Measurements from ENCODE around the gene JMJD8.

The JMJD8 gene

DNA sequence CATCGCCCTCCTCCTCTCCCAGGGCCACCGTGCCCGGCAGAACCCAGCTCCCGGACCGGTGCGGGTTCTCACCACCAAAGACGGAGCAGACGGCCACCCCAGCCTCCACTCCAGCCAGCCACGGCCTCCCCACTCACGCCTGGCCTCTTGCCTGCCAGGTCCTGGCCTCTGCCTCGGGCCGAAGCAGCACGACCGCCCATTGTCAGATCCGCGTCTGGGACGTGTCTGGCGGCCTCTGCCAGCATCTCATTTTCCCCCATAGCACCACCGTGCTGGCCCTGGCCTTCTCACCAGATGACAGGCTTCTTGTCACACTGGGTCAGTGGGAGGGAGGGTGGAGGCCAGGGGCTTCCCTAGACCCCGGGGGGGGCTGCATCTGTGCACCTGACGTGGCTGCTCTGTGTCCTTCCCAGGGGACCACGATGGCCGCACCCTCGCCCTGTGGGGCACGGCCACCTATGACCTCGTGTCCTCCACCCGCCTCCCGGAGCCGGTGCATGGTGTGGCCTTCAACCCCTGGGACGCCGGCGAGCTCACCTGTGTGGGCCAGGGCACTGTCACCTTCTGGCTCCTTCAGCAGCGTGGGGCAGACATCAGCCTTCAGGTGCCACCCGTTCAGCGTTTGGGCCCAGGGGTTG, 22.8 kb downstream of the JMJD8 start:
- DNase-seq (ENCODE audit: low spot score), result no peak

DNA sequence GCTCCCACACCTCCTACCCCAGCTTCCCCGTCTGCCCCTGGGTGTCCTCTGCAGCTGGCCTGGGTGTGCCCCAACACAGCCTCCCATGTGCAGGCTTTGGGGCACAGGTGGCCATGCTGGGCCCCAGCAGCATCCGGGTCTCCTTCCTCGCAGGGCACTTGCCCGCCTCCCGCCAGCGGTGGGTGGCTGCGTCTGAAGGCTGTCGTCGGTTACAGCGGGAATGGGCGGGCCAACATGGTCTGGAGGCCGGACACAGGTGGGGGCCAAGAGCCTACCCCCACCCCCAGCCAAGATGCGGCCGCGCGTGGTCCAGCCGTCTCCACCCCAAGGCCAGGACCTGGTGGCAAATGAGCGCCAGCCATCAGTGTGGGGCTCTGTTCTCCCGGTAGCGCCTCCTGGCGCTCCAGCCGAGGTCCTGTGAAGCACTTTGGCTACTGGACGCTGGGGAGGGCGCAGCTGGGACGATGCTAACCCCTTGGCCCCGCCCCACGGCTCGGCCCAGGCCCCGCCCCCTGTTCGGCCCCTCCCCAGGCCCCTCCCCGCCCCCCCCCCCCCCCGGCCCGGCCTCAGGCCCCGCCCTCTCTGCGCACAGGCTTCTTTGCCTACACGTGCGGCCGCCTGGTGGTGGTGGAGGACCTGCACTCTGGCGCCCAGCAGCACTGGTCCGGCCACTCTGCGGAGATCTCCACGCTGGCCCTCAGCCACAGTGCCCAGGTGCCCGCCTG, 23.5 kb downstream of the JMJD8 start:
- peak; percentile 89 for DNase-seq (ENCODE audit: low spot score)

DNA sequence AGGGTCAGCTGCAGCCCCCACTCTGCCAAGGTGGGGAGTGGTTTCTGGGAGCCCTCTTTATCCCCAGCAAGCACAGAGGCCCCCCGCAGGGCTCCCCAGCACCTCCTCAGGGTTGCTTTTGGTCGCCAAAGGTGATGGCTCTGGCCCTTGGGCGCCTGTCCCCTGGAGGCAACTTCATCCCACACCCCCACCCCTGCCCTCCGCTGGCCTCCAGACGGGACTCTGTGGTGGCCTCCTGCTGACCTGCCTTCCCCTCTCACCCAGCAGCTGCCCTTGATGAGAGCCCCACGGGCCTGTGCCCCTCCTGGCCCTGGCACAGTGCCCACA, 24.0 kb downstream of the JMJD8 start:
- DNase-seq (ENCODE audit: low spot score), result no peak

DNA sequence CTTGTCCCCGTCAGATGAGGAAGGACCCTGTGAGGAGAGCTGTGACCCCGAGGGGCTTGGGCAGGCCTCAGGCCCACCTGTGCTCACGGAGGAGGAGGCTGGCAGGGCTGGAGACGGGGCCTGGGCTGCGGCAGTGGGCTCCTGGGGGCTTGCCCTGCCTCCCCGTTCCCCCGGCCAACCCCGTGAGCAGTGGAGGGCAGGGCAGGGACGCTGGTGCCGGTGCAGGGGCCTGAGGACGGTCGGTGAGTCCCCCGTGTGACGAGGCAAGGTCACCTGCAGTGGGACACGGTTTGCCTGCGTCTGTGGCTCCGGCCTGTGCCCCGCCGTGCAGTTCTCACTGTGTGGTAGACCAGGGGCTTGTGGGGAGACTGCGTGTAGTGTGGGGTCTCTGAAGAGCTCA, 24.5 kb downstream of the JMJD8 start:
- DNase-seq (ENCODE audit: low spot score), result no peak

DNA sequence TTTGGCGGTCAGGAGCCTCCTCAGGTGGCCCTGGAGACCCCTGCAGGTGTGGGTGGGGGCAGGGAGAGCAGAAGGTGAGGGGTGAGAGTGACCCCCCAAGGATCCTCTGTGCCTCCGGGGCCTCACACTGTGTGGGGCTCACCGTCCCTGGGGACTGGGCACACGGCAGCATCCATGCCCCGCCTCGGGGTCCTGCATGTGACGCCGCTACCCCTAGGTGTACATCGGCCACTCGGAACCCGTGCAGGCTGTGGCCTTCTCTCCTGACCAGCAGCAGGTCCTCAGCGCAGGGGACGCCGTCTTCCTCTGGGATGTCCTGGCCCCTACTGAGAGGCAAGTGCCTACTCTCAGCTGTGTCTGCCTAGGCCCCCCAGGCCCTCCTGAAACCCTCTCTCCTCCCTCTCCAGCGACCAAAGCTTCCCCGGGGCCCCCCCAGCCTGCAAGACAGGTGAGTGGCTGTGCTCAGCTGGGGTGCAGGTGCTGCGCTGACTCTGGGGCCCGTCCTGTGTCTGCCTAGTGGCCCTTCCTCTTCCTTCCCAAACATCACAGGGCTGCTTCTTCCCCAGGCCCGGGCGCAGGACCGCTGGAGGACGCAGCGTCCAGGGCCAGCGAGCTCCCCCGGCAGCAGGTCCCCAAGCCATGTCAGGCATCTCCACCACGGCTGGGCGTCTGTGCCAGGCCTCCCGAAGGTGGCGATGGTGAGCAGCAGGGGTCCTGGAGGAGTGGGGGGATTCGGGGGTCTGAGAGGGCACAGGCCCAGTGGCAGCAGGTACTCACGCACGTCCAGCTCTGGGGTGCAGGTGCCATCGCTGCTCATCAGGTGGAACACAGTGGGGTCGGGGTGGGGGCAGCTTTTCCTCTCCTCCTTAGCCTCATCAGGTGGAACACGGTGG, 25.2 kb downstream of the JMJD8 start:
- no peak for DNase-seq (ENCODE audit: low spot score)

DNA sequence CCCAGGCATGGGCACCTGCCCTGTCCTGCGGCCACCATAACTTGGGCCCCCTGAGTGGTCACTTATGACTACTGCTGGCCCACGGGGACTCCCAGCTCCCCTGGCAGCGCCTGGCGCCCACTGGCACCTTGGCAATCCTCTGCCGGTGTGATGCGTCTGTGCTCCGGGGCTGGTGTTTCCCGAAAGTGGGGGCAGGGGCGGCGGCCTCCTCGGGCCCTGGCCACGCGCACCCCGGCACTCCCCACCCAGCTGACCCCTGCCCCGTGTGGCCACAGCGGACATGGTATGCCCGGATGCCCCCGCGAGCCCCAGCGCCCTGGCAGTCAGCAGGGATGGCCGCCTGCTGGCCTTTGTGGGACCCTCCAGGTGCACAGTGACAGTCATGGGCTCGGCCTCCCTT, 26.6 kb downstream of the JMJD8 start:
- no peak for DNase-seq (ENCODE audit: low spot score)

DNA sequence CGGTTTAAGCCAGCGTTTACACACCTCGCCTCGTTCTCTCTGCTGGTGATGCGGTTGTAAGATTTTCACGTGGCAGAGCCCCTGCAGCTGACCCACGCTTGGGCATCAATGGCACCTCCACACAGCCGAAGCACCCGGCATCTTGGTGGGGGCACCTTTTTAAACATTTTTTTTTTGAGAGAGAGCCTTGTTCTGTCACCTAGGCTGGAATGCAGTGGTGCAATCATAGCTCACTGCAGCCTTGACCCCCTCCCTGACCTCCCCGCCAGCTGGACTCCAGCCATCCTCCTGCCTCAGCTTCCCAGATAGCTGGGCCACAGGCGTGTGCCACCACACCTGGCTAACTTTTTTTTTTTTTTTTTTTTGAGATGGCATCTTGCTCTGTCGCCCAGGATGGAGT, 30.1 kb downstream of the JMJD8 start:
- no peak for DNase-seq (ENCODE audit: low spot score)

DNA sequence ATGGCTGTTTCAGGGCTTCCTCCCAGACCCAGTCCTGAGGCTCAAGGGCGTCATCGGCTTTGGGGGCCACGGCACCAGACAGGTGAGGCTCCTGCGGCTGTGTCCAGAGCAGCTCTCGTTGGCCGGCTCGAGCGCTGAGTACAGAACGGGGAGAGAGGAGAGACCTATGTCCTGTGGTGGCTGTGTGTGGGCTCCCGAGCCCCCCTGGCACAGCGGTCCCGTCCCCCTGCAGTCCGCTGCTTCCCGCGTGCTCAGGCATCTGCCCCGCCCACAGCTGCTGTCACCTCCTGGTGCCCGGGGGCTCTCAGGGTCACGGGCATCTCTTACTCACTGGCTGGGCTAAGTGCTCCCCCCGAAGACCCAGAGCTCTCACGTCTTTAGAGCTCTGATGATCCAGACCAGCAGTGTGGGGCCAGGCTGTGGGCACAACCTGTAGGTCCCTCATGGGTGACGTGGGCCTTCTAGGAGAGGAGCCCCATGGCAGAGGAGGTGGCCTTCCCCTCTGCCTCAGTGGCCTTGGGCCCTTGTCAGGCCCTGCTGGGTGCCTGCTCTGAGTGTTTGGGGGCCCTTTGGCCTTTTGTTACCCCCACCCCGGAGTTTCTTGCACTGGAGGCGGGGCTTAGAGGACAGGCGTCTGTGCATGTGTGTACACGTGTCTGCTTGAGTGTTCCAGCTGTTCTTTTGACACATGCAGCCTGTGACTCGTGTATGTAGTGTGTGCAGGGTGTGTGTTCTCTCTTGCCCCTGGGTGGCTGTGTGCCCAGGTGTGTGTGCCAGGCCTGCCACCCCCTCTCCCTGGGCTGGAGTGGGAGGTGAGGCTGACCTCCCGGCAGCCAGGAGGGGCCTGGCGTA, 31.5 kb downstream of the JMJD8 start:
- no peak for DNase-seq (ENCODE audit: low spot score)

DNA sequence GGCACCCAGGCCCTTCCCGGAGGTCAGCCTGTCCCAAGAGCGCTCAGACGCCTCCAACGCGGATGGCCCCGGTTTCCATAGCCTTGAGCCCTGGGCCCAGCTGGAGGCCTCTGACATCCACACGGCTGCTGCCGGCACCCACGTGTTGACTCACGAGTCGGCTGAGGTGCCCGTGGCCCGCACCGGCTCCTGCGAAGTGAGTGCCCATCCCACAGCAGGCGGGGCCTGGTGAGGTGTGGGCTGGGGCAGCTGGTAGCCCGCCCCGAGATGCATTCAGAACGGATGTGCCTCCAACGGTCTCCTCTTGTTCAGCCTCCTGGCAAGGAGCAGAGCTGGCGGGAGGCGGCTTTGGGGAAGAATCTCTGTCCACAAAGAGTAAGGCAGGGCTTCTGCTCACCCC, 32.3 kb downstream of the JMJD8 start:
- no peak for DNase-seq (ENCODE audit: low spot score)

DNA sequence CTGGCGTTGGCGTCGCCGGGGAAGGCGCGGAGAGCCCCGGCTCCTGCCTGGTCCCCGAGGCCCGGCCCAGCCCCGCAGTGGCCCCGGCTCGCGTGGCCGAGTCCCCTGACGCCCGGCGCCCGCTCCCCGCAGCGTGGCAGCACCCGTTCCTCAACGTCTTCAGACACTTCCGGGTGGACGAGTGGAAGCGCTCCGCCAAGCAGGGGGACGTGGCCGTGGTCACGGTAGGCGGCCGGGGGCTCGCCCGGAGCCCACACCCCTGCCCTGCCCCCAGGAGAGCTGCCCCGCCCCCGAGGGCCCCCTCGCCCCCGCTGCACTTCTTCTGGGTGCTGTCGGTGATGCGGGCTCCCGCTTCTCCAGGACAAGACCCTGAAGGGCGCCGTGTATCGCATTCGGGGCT, 34.5 kb downstream of the JMJD8 start:
- DNase-seq (ENCODE audit: low spot score), result no peak

DNA sequence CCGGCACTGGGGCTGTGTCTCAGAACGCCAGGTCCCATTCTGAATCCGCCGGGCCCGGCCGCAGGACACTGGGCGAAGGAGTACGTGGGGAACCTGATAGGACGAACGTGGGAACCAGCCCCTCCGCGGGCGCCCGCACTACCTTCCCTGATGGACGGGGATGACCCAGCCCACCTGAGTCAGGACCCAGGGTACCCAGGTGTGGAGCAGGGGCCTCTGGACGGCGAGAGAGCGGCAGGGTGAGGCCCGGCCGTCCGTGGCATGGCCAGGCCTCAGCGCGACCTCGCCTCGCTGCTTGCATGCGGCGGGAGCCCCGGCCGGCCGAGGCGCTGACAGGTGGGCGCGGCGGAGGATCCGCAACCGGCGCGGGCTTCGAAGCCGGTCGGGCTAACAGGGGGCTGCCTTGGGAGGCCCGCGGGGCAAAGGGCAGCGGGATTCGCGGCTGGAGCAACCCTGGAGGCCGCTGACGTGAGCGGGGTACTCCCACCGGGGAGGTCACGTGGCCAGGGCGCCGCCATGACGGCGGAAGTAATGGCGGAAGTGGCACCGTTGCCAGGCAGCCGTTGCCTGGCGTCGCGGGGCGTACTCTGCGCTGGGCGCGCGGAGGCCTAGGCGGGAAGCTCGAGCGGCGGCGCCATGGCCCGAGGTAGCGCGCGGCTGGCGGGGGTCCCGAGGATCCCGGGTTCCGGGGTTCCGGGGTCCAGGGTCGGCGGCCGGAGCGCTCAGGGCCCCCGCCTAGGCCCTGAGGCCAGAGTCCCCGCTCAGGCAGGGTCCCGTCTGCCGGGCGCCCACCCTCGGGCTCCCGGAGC, 35.1 kb downstream of the JMJD8 start, which contains the start of gene WDR90:
Gene WDR90 (plus strand): TSS at position 585 of the 809 bp plus-strand sequence. CDS start 52 bp downstream, at position 637.
- DNase-seq (ENCODE audit: low spot score), result peak; percentile 94

DNA sequence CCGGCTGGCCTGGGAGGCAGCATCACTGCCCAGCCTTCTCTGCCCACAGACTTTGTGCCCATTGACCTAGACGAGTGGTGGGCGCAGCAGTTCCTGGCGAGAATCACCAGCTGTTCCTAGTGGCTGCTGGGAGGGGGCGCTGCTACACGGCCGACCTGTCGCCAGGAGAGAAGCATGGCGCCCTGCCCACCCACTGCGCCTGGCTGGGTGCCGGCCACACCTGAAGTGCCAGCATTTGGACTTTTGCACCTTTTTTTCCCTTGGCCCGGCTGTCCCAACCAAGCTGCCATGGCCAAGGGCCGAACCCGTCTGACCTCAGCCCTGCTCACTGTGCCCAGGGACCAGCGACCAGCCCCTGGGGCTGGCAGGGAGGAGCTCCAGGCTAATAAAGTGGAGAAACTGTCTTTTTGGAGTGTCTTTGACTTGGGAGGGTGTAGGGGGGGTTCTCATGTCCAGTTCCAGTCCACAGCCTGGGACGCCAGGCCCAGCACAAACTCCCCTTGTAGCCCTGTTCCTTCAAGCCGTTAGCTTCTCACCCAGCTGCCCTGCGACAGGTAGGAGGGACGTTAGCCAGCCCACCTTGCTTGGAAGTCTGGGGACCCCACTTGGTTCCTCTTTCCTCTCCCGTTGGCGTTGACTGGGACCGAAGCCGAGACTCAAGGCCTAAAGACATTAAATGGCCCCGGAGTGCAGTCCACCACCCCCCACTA, 35.9 kb downstream of the JMJD8 start:
- peak; percentile 75 for DNase-seq (ENCODE audit: low spot score)

DNA sequence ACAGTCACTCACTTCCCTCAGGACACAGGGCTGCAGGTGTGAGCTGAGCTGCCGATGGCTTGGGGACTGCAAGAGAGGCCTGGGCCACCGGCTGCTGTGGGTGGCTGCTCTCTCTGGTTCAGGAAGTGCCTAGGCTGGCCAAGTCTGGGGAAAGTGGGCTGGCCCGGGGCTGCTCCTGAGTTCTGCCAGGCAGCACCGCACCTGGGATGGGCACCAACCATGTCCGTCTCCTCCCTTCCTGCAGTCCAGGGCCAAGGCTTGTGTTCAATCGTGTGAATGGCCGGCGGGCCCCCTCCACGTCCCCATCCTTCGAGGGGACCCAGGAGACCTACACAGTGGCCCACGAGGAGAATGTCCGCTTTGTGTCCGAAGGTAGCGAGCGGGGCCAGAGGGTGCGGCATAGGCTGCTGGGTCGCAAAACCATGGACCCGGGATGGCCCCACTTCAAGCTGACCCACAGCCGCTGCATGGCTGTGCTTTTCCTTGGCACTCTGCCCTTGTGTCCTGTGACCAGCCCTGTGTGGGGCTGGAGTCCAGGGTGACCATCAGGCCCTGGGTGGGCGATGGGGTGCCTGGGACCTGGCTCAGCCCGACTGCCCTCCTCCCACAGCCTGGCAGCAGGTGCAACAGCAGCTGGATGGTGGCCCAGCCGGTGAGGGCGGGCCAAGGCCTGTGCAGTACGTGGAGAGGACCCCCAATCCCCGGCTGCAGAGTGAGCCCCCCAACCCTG, 36.8 kb downstream of the JMJD8 start:
- no peak for DNase-seq (ENCODE audit: low spot score)

DNA sequence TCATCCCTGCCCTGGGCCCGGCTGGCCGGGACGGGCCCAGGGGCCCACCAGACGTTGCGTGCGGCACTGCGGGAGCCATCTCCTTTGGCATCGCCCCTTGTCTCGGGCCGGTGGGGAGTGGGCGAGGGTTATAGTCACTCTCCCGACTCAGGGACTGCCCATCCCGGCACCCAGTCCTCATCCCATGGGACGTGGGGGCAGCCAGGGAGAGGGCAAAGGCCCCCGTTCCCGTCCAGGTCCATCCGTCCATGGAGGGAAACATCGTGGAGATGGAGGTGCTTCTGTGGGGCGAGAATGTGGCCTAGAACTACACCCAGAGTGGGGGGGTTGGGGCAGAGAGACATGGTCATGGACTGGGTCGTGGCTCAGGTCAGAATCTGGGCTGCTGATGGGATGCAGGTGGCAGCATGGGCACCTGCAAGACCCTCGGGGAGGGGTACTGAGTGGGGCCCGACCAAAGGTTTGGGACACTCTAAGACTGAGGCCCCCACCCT, 37.4 kb downstream of the JMJD8 start:
- no peak for DNase-seq (ENCODE audit: low spot score)

DNA sequence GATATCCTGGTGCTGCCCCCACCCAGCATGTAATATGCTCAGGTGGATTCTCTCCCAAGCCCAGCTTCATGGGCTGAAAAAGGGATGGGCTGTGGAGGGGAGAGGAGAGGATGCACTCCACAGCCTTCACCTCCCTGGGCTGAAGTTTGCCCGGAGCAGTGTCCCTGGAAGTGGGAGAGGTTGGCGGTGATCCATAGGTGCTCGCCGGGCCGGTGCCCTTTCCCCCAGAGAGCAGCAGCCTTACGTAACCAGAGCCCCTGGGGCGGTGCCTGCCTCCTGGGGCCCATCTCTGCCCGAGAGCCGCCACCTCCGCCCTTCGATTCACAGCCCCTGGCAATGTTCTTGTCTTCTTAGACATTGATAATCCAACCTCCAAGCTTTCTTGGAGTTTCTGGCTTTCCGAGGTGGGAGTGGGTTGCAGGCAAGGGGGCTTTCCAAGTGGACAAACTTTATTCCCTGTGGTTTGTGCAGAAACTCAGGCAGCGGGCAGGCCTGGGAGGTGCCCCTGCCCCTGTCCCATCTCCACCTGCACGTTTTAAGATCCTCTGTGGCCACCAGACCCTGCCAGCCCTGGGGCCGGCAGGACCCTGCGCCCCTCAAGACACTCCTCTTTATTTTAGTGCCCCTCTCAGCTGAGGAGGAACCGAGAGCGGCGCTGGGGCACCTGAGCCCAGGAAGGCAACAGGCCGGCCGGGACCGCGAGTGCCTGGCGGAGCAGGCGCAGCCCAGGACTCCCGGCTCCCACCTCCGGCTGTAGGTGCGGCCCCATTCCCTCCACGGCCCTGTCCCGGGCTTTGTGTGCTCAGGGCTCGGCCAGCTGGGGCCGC, 38.1 kb downstream of the JMJD8 start:
- DNase-seq (ENCODE audit: low spot score), result no peak

DNA sequence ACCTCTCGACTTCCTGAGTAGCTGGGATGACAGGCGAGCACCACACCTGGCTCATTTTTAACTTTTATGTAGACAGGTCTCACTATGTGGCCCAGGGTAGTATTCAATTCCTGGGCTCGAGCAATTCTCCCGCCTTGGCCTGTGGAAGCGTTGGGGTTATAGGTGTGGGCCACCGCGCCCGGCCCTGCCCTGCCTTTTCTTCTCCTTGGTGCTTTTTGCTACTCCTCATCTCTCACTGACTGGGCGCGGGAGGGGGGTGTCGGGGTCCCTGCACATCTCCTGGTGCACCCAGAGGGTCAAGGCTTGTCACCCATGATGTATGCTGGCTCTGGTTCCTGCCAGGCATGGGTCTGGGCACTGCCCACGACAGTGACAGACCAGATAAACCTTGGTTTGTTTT, 39.6 kb downstream of the JMJD8 start:
- DNase-seq (ENCODE audit: low spot score), result no peak

DNA sequence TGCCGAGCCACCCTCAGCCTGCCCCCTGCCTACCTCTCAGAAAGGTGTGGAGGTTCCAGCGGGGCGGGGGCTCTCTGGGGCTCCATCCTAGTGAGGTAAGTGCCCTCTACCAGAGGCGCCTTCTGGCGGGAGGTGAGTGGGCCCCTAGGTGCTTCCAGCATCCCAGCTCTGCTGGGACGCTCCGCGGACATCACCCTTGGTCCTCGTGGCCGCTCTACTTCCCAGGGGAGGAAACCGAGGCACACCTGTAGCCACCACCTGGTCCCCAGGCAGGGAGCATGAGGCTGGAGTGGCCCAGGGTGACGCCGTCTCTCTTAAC, 41.1 kb downstream of the JMJD8 start:
- DNase-seq (ENCODE audit: low spot score), result no peak

DNA sequence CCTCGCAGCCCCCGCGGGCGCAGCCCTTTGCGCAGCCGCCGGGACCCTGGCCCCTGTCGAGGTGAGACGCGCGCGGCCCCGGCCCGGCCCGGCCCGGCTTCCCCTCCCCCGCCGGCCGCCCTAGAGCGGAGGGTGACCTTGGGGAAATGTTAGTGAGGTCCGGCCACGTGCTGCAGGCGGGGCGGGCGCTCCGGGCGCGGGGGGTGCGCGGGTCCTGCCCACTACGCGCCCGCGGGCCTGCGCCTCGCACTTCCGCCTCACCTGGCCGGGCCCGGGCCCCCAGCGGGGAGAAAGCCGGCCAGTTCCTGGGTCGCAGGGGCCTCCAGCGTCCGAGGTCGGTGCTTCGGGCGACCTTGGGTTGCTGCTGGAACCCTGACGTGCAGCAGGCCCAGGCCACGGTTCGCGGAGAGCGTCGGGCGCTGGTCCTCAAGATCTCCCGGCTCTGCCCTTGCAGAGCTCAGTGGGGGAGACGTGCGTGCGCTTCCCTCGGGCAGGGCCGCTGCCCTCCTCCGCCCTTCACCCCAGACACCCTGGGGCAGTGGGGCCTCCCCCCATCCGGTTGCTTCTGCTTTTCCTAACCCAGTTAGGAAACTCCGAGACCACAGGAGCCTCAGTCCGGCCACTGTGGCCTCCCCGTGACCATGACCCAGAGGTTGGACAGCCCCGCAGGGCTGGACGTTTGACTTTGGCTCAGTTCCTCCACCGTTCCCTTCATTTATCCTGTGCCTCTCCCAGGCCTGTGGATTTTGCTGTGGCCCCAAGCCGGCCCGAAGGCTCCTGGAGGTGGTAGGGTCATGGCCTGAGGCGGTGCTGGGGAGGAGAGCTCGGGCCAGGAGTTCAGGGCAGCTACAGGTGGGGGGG, 41.7 kb downstream of the JMJD8 start:
- peak; percentile 42 for DNase-seq (ENCODE audit: low spot score)
